ENCODE results near the gene CCDC82.

Gene CCDC82

GRCh38 chr11:96303064-96303463, 86.6 kb downstream of the CCDC82 start:
- DNase-seq: no peak
